HG02678 (cell line): Measurements from ENCODE around the gene DPF3.

Experiments used
- ATAC-seq: cut with Tn5 transposase; IDR thresholded peaks from one replicate; pipeline ENCODE4 v1.9.1; 2021; ENCODE audit warnings: mild to moderate bottlenecking, moderate library complexity; ENCODE audit not compliant: unreplicated experiment

The DPF3 gene

DNA sequence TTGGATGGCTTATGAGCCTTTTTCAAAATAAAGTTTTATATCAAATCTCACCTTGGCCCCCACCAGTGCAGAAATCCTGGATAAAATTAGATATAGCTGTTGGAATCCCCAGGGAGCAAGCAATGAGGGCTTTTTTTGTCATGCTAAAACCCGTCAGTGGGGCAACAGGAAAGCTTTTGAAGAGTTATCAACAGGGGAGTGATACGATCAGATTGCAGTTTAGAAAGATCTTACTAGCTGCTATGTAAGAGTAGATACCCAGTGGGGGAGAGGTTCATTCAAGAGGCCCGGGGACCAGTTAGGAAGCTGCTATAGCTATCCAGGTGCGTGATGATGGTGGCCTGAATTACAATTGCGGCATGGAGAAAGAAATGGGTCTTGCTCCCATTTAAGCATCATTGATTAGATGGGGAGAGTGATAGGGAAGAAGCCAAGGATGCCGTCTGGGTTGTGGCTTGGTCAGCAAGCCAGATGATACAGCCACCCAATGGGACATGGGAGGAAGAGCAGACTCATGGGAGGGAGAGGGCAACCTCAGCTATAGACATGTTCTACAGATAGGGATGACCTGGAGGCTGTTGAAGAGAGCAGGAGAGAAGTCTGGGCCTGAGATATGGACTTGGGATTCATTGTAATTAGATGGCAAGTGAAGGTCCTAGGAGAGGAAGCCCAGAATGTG, 272.4 kb downstream of the DPF3 start:
- no peak for ATAC-seq

- ATAC-seq: no peak
Measured at GRCh38 chr14:72619881-72620280, 274.0 kb downstream of the DPF3 start.

- ATAC-seq: no peak
Measured at GRCh38 chr14:72619111-72619571, 274.8 kb downstream of the DPF3 start.

- ATAC-seq: no peak
Measured at GRCh38 chr14:72618424-72618823, 275.5 kb downstream of the DPF3 start.

GRCh38 chr14:72617391-72618031, 276.4 kb downstream of the DPF3 start:
- no peak for ATAC-seq

- ATAC-seq: no peak
Measured at GRCh38 chr14:72616811-72617210, 277.1 kb downstream of the DPF3 start.

DNA sequence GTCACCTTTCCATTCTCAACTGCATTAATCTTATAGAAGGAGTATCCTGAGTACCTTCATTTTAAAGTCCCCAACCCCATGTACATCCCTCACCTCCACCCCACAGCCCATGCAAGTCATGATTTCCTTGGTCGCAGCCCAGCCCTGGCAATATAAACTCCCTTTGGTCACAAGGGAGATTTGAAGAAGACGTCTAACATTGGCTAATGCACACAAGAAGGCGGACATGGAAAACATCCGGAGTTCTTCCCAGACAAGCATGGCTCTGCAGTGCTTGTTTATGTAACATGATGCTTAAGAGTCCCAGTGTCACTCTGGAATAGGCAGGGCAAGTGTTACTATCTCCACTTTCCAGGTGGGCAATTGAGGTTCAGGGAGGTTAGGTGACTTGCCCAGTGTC, 277.6 kb downstream of the DPF3 start:
- no peak for ATAC-seq

DNA sequence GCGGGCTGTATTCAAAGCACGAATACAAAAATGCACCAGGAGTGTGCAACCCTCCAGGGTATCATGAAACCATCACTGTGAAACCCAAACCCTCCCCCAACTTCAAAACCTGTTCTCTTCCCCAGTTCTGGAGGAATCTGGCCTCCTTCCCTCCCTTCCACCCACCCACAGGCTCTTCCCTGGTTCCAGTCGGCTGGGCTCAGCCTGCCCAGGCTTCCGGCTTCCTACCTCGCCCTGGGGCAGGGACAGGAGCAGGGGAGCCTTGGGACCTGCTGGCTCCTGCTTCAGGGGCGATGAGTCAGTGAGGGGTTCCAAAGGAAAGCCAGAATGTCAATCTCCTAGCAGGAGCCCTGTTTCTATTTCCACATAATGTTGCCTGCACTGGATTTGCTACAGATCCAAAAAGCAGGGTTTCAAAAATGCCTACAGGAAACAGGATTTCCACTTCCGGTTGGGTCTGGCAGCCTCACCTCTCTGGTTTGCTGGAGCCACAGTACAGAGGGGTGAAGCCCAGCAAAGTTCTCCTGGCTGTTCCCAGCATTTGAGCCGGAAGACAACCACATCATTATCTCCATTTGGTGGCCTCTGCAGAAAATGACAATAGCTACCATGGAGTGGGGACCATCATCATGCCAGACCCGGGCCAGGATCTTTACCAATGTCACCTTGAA, 278.3 kb downstream of the DPF3 start:
- ATAC-seq: no peak

GRCh38 chr14:72614891-72615415, 278.9 kb downstream of the DPF3 start:
- ATAC-seq: no peak

GRCh38 chr14:72614365-72614764, 279.5 kb downstream of the DPF3 start:
- no peak for ATAC-seq

DNA sequence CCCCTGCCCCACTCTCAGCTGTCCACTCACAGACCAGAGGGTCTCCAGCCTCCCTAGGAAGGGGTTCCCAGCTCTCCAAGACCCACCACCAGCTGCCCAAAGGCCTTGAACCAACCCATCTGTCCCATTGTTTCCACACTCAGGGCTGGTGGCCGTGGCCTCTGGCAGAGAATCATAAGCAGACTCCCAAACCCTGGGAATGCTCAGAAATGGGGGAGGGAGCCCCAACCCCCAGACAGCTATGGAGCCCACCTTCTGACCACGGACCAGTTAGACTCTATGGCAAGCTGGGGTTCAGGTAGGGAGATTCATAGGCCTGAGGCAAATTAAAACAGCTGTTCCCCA, 280.0 kb downstream of the DPF3 start:
- no peak for ATAC-seq

- no peak for ATAC-seq
Measured at GRCh38 chr14:72613231-72613974, 280.5 kb downstream of the DPF3 start.

DNA sequence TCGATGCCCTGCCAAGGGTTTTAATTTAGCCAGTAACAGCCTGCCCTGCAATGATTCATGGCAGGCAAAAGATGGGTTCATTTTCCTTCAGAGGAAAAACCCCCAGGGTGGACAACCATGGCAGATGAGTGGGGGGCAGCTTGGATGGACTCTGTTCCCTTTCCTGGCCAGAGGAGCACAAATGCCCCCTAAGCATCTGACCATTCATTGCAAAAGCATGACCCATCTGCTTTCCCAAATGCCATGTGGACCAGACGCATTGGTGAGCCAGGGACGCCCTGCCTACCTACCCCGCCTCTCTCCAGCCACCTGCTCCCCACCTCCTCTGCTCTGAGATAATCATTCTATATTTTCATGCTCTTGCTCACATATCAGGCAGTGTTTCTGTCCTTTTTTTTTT, 281.9 kb downstream of the DPF3 start:
- ATAC-seq: no peak

GRCh38 chr14:72611506-72611905, 282.4 kb downstream of the DPF3 start:
- ATAC-seq: no peak

DNA sequence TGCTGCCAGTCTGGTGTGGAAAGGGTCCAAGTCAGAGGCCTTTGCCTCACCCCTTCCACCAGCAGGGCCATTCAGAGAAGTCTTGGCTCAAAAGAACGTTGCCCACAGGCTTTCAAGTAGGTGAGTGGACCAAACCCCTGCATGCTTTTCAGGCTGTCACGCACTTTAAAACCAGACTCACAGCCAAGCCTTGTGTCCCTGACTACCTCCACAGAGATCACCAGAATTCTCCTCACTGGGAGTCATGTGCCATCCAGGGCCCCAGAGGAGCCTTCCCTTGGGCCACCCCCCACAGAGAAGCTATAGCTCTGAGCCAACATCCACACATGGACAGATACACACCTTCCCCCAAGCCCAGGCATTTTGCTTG, 283.1 kb downstream of the DPF3 start:
- ATAC-seq: no peak

DNA sequence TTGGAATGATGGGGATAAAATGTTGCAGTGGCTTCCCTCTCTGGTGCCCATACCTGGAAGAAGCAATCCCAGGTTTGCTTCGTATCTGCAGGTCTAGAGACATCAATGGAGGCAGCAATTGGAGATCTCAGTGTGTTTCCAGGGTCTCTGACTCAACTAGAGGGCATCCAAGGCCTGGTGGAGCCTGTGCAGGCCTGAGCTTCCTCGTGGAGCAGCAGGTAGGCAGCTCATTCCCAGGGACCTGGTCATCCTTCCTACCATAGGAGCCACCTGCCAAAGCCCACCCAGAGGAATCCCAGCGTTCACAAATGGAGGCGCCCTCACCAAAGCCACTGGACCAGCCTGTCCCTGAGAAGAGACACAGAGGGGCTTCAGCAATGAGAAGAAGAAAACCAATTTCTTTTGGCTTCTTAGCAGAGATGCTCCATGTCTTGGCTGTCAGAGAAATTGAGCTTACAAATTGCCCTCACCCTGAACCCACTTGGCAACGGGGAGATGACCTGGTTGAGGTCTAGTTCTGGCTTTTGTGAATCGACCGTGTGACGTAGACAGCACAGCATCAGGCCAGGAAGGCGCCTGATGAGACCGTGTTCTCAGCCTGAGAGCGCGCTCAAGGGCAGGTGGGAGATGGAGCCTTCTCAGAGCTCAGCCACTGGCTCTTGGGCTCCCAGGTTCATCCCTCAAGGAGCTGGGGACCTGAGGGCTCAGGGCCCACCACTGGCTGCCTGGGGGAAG, 283.6 kb downstream of the DPF3 start:
- no peak for ATAC-seq

GRCh38 chr14:72609205-72609916, 284.5 kb downstream of the DPF3 start:
- no peak for ATAC-seq

- ATAC-seq: no peak
Measured at GRCh38 chr14:72608391-72609204, 285.3 kb downstream of the DPF3 start.
